AG04450 (cell line): ENCODE measurements around the gene LTBP2. TPM values are rescaled to one million over a fixed set of nuclear protein-coding genes. Genes with fewer than 3 reads are reported as not detected.

ENCODE experiments used
- CTCF ChIA-PET: fragments of 300-600, 350-600 bp; formaldehyde crosslinking; extraction: SDS; loops from one replicate; lab custom pipeline; 2022; ENCODE audit warnings: antibody characterized with exemption, inconsistent platforms; lab: Charles Lee
- POLR2A ChIA-PET: fragments of 350-600 bp; formaldehyde crosslinking; extraction: SDS; loops from one replicate; lab custom pipeline; 2021; ENCODE audit warnings: antibody characterized with exemption, inconsistent platforms; lab: Yijun Ruan, JAX
- DNase-seq: peaks from one replicate; pipeline ENCODE4 v3.0.0-alpha.2; 2011; ENCODE audit warnings: low read depth, low spot score
- H3K27ac ChIP-seq: one replicate; pipeline ENCODE4 v1.5.1; 2012; ENCODE audit warnings: low read depth, low read length, control low read depth
- H3K27me3 ChIP-seq: one replicate; pipeline ENCODE4 v1.6.0; 2012; ENCODE audit warnings: low read length; ENCODE audit not compliant: control insufficient read depth, insufficient read depth
- H3K4me3 ChIP-seq: 2 replicates; pipeline ENCODE4 v1.5.1; 2011; ENCODE audit warnings: mild to moderate bottlenecking, low read depth, low read length, control low read depth
- H3K9me3 ChIP-seq: 2 replicates; pipeline ENCODE4 v1.5.1; 2012; ENCODE audit warnings: low read length; ENCODE audit not compliant: control insufficient read depth, insufficient read depth
- polyA plus RNA-seq: library from polyadenylated mRNA; depleted of rRNA; stranded (reverse); fragments of >200 nt; gene quantifications from 2 replicates; pipeline ENCODE4 v1.2.3, GENCODE V29; 2011
- TF ChIP-seq, protein P1 (sequence below): IDR thresholded peaks from 2 replicates; pipeline ENCODE4 v1.5.1; 2011; ENCODE audit warnings: low read depth, low read length, control low read depth, inconsistent platforms

The LTBP2 gene
- polyA plus RNA-seq, 1 experiment: 44.3 TPM

GRCh38 chr14:74584951-74585350, 27.1 kb downstream of the LTBP2 start:
- no peak overlapping the region for H3K4me3 ChIP-seq
- ChIA-PET CTCF (interaction anchor here (0.6 to 1.9 kb wide), 3 partner anchors 13 to 35 kb away, joined by 3 to 7 read pairs (median 3); partner anchors contain the start of gene LTBP2), POLR2A (interaction anchor here (1.1 to 2.2 kb wide), 2 partner anchors 10 to 13 kb away, joined by 3 to 15 read pairs; no protein-coding TSS in a partner anchor)

DNA sequence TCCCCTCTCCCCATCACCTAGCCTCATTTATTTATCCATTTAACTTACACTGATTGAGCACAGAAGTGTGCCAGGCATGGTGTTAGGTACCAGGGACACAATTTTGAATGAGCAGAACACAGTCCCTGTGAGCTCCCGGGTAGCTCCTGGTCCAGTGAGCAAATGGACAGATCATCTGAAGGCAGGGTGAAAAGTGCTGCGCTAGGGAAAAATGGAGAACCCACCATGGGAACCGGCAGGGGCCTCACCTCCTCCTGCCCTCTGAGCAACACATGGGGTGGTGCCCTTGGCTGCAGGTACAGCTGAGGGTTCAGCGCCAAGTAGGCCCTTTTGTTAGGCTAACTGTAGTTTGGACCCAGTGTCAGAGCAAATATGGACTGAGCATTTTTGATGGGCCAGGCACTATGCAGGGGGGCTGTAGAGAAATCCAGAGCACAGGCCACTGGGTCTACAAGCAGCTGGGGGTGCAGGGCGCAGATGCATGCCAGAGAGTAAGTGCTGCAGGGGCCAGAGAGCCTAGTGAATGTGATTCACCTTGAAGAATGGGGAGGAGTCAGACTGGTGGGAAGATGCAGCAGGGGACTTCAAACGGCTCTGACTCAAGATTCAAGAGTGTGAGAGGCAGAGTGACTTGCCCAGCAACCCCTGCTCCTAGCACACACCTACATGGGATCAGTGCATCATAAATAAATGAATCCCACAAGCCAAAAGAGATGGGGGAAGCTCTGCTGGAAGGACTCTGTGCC, 28.2 kb downstream of the LTBP2 start:
- H3K9me3 ChIP-seq: no peaks in the 10 kb centered on the region; the same call in 1 of the 2 replicates
- ChIA-PET POLR2A (interaction anchor here (1.1 to 2.2 kb wide), 2 partner anchors 11 to 12 kb away, joined by 3 to 15 read pairs; no protein-coding TSS in a partner anchor), CTCF (interaction anchor here (1.1 to 1.6 kb wide), 3 partner anchors 11 to 28 kb away, joined by 3 to 8 read pairs (median 6); partner anchors contain the start of gene LTBP2)
- H3K27ac ChIP-seq: peak overlapping the region; percentile 61
- DNase-seq: peak; percentile 65
- H3K27me3 ChIP-seq: no peaks in the 10 kb centered on the region
- H3K4me3 ChIP-seq: no peak overlapping the region
- TF ChIP-seq, protein P1, sequence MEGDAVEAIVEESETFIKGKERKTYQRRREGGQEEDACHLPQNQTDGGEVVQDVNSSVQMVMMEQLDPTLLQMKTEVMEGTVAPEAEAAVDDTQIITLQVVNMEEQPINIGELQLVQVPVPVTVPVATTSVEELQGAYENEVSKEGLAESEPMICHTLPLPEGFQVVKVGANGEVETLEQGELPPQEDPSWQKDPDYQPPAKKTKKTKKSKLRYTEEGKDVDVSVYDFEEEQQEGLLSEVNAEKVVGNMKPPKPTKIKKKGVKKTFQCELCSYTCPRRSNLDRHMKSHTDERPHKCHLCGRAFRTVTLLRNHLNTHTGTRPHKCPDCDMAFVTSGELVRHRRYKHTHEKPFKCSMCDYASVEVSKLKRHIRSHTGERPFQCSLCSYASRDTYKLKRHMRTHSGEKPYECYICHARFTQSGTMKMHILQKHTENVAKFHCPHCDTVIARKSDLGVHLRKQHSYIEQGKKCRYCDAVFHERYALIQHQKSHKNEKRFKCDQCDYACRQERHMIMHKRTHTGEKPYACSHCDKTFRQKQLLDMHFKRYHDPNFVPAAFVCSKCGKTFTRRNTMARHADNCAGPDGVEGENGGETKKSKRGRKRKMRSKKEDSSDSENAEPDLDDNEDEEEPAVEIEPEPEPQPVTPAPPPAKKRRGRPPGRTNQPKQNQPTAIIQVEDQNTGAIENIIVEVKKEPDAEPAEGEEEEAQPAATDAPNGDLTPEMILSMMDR: no peak

More at GRCh38 chr14:74584951-74585350, 27.1 kb downstream of the LTBP2 start:
- TF ChIP-seq, protein P1: no peak
- no peaks in the 10 kb centered on the region for H3K27me3 ChIP-seq
- no peaks in the 10 kb centered on the region; the same call in 1 of the 2 replicates for H3K9me3 ChIP-seq
- no peak for DNase-seq
- H3K27ac ChIP-seq: peak overlapping the region; percentile 61

GRCh38 chr14:74582910-74583581, 29.0 kb downstream of the LTBP2 start:
- Histone ChIP-seq H3K9me3 (no peaks in the 10 kb centered on the region; the same call in 1 of the 2 replicates), H3K27ac (peak overlapping the region; percentile 73), H3K4me3 (no peak overlapping the region), H3K27me3 (no peaks in the 10 kb centered on the region)
- no peak for DNase-seq
- POLR2A ChIA-PET: interaction anchor here (0.8 to 2.2 kb wide), 2 partner anchors 10 to 12 kb away, joined by 3 to 15 read pairs; no protein-coding TSS in a partner anchor
- TF ChIP-seq, protein P1: no peak
- CTCF ChIA-PET: interaction anchor here (1.1 to 1.6 kb wide), 3 partner anchors 10 to 29 kb away, joined by 3 to 8 read pairs (median 6); partner anchors contain the start of gene LTBP2

DNA sequence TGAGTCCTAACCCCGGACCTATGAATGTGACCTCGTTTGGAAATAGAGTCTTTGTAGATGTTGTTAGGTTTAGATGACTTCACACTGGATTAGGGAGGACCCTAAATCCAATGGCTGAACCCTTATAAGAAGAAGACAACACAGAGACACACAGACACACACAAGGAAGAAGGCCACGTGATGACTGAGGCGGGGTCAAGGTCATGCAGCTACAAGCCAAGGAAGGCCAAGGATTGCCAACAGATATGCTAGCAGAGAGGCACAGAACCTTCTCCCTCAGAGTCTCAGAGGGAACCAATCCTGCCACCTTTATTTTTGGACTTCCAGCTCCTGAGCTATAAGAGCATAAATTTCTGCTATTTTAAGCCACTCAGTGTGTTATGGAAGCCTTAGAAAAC, 31.8 kb downstream of the LTBP2 start:
- Histone ChIP-seq H3K9me3 (no peaks in the 10 kb centered on the region), H3K27ac (peak overlapping the region; percentile 90), H3K4me3 (no peak overlapping the region), H3K27me3 (no peaks in the 10 kb centered on the region)
- TF ChIP-seq, protein P1: no peak
- ChIA-PET POLR2A (no interaction called here), CTCF (no interaction called here)
- no peak for DNase-seq
